WTC11 (cell line): ENCODE data around the gene ESRRG. TPM values are rescaled to one million over a fixed set of nuclear protein-coding genes. Genes with fewer than 3 reads are reported as not detected.

ENCODE experiments used
- ATAC-seq: fragments of 200-7000 bp; cut with Tn5 transposase; 2 replicates; pipeline ENCODE4 v1.10.0; 2021; ENCODE audit warnings: mild to moderate bottlenecking, moderate library complexity
- CTCF ChIA-PET: fragments of 300-600 bp; sonication (Branson Sonifier 250); formaldehyde crosslinking; loops from one replicate; lab custom pipeline; 2021; ENCODE audit warnings: antibody characterized with exemption; lab: Charles Lee
- POLR2A ChIA-PET: fragments of 350-600 bp; sonication (Branson Sonifier 250); formaldehyde crosslinking; loops from one replicate; lab custom pipeline; 2021; ENCODE audit warnings: antibody characterized with exemption; lab: Charles Lee
- DNase-seq: peaks from one replicate; pipeline ENCODE4 v3.0.0; 2021; ENCODE audit warnings: low spot score
- H3K27ac Mint-ChIP-seq: 2 replicates; pipeline ENCODE4 v1.8.0; 2021; ENCODE audit warnings: mixed read lengths
- H3K27me3 Mint-ChIP-seq: 2 replicates; pipeline ENCODE4 v1.8.0; 2021; ENCODE audit warnings: low read depth, mild to moderate bottlenecking, moderate library complexity, mixed read lengths
- H3K36me3 Mint-ChIP-seq: 2 replicates; pipeline ENCODE4 v1.8.0; 2021; ENCODE audit warnings: mixed read lengths
- H3K4me1 Mint-ChIP-seq: 2 replicates; pipeline ENCODE4 v1.8.0; 2022; ENCODE audit warnings: mixed read lengths
- H3K4me3 Mint-ChIP-seq: 2 replicates; pipeline ENCODE4 v1.8.0; 2021; ENCODE audit warnings: mild to moderate bottlenecking, moderate library complexity, mixed read lengths
- H3K9me3 Mint-ChIP-seq: 2 replicates; pipeline ENCODE4 v1.8.0; 2021; ENCODE audit warnings: mixed read lengths
- ELF4 ChIP-seq: sonication (generic); formaldehyde crosslinking; IDR thresholded peaks from 2 replicates; pipeline ENCODE4 v1.8.1; 2022; ENCODE audit warnings: low read depth, mild to moderate bottlenecking, moderate library complexity, missing genetic modification reagents
- ESRRA ChIP-seq: sonication (generic); formaldehyde crosslinking; IDR thresholded peaks from 2 replicates; pipeline ENCODE4 v1.8.1; 2022; ENCODE audit warnings: mild to moderate bottlenecking, missing genetic modification reagents, borderline replicate concordance
- FOXJ3 ChIP-seq: sonication (generic); formaldehyde crosslinking; IDR thresholded peaks from 2 replicates; pipeline ENCODE4 v1.9.0; 2021; ENCODE audit warnings: missing genetic modification reagents, mild to moderate bottlenecking, borderline replicate concordance
- JUN ChIP-seq: sonication (generic); formaldehyde crosslinking; IDR thresholded peaks from 2 replicates; pipeline ENCODE4 v1.8.0; 2023; ENCODE audit warnings: mild to moderate bottlenecking, missing genetic modification reagents
- MYBL2 ChIP-seq: sonication (generic); formaldehyde crosslinking; IDR thresholded peaks from 2 replicates; pipeline ENCODE4 v1.8.1; 2023; ENCODE audit warnings: mild to moderate bottlenecking, moderate library complexity, missing genetic modification reagents
- NFATC4 ChIP-seq: fragments of 250-450 bp; sonication (Bioruptor Pico); IDR thresholded peaks from 2 replicates; pipeline ENCODE4 v1.9.0; 2021; ENCODE audit warnings: mild to moderate bottlenecking
- TP53 ChIP-seq: sonication (generic); formaldehyde crosslinking; IDR thresholded peaks from 2 replicates; pipeline ENCODE4 v1.8.1; 2023; ENCODE audit warnings: mild to moderate bottlenecking, missing genetic modification reagents
- ZNF138 ChIP-seq: sonication (generic); formaldehyde crosslinking; conservative IDR thresholded peaks from 2 replicates; pipeline ENCODE4 v1.8.1; 2022; ENCODE audit warnings: mild to moderate bottlenecking, moderate library complexity, missing genetic modification reagents
- ZNF232 ChIP-seq: sonication (generic); formaldehyde crosslinking; IDR thresholded peaks from 2 replicates; pipeline ENCODE4 v1.8.0; 2022; ENCODE audit warnings: mild to moderate bottlenecking, missing genetic modification reagents
- ZNF263 ChIP-seq: sonication (generic); formaldehyde crosslinking; IDR thresholded peaks from 2 replicates; pipeline ENCODE4 v1.8.1; 2022; ENCODE audit warnings: low read depth, mild to moderate bottlenecking, moderate library complexity, missing genetic modification reagents
- ZNF317 ChIP-seq: sonication (generic); formaldehyde crosslinking; IDR thresholded peaks from 2 replicates; pipeline ENCODE4 v1.8.1; 2023; ENCODE audit warnings: low read depth, mild to moderate bottlenecking, moderate library complexity, missing genetic modification reagents, borderline replicate concordance
- ZNF416 ChIP-seq: fragments of 250-450 bp; sonication (Bioruptor Pico); IDR thresholded peaks from 2 replicates; pipeline ENCODE4 v1.9.0; 2021; ENCODE audit warnings: mild to moderate bottlenecking, inconsistent platforms
- total RNA-seq: library from RNA; stranded (reverse); gene quantifications from 3 replicates; pipeline ENCODE4 v1.2.3, GENCODE V29; 2021
- TF ChIP-seq, protein P1 (sequence below): sonication (generic); formaldehyde crosslinking; IDR thresholded peaks from 2 replicates; pipeline ENCODE4 v1.8.1; 2023; ENCODE audit warnings: mild to moderate bottlenecking, missing genetic modification reagents, borderline replicate concordance
- TF ChIP-seq, protein P2 (sequence below): sonication (generic); formaldehyde crosslinking; IDR thresholded peaks from 2 replicates; pipeline ENCODE4 v1.8.1; 2022; ENCODE audit warnings: low read depth, missing genetic modification reagents, borderline replicate concordance
- TF ChIP-seq, protein P3 (sequence below): sonication (generic); formaldehyde crosslinking; IDR thresholded peaks from 2 replicates; pipeline ENCODE4 v1.8.1; 2022; ENCODE audit warnings: low read depth, mild to moderate bottlenecking, moderate library complexity, missing genetic modification reagents, borderline replicate concordance
- TF ChIP-seq, protein P4 (sequence below): sonication (generic); formaldehyde crosslinking; IDR thresholded peaks from 2 replicates; pipeline ENCODE4 v1.8.0; 2023; ENCODE audit warnings: mild to moderate bottlenecking, missing genetic modification reagents
- TF ChIP-seq, protein P5 (sequence below): fragments of 250-450 bp; sonication (Bioruptor Pico); IDR thresholded peaks from 2 replicates; pipeline ENCODE4 v1.9.0; 2021; ENCODE audit warnings: mild to moderate bottlenecking, borderline replicate concordance
- TF ChIP-seq, protein P6 (sequence below): fragments of 250-450 bp; sonication (Bioruptor Pico); conservative IDR thresholded peaks from 2 replicates; pipeline ENCODE4 v1.9.0; 2021; ENCODE audit warnings: mild to moderate bottlenecking

ESRRG gene
- total RNA-seq, 1 experiment from 2014 or later = 2.3 TPM

DNA sequence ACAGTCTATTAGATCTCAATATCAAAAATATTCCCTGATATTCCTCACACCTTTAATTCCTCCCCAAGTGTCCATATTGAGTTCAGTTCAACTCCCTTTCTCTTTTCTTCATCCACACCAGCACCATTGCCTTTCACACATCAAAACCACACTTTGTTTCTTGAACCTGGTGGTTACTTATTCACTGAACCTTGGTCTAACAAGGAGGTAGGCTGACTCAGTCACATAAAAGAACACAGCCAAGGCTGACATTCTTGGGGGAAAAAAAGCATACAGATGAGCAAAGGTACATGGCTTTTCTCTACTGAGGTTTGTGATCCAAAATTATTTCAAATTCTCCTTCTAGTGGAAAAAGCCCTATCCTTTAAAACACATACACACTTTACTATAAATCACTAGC lies 168.3 kb downstream of the ESRRG start:
- Mint-ChIP-seq H3K4me1 (peaks cover 8% of the 10 kb centered on the region), H3K27ac (no peak overlapping the region; the same call in 1 of the 2 replicates), H3K36me3 (no peaks in the 10 kb centered on the region), H3K4me3 (no peak overlapping the region), H3K9me3 (no peaks in the 10 kb centered on the region), H3K27me3 (no peaks in the 10 kb centered on the region)
- CTCF ChIA-PET = interaction anchor here (1.5 kb wide), 1 partner anchor 334 kb away, joined by 3 read pairs; no protein-coding TSS in a partner anchor
- DNase-seq (no peak), ATAC-seq (no peak)
- POLR2A ChIA-PET = no interaction called here
- TF ChIP-seq, protein P1, sequence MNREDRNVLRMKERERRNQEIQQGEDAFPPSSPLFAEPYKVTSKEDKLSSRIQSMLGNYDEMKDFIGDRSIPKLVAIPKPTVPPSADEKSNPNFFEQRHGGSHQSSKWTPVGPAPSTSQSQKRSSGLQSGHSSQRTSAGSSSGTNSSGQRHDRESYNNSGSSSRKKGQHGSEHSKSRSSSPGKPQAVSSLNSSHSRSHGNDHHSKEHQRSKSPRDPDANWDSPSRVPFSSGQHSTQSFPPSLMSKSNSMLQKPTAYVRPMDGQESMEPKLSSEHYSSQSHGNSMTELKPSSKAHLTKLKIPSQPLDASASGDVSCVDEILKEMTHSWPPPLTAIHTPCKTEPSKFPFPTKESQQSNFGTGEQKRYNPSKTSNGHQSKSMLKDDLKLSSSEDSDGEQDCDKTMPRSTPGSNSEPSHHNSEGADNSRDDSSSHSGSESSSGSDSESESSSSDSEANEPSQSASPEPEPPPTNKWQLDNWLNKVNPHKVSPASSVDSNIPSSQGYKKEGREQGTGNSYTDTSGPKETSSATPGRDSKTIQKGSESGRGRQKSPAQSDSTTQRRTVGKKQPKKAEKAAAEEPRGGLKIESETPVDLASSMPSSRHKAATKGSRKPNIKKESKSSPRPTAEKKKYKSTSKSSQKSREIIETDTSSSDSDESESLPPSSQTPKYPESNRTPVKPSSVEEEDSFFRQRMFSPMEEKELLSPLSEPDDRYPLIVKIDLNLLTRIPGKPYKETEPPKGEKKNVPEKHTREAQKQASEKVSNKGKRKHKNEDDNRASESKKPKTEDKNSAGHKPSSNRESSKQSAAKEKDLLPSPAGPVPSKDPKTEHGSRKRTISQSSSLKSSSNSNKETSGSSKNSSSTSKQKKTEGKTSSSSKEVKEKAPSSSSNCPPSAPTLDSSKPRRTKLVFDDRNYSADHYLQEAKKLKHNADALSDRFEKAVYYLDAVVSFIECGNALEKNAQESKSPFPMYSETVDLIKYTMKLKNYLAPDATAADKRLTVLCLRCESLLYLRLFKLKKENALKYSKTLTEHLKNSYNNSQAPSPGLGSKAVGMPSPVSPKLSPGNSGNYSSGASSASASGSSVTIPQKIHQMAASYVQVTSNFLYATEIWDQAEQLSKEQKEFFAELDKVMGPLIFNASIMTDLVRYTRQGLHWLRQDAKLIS (CRISPR knock-in tag) = no peak
- TF ChIP-seq ELF4 (CRISPR knock-in tag) (no peak), JUN (CRISPR knock-in tag) (no peak), ESRRA (CRISPR knock-in tag) (no peak)
- TF ChIP-seq, protein P2, sequence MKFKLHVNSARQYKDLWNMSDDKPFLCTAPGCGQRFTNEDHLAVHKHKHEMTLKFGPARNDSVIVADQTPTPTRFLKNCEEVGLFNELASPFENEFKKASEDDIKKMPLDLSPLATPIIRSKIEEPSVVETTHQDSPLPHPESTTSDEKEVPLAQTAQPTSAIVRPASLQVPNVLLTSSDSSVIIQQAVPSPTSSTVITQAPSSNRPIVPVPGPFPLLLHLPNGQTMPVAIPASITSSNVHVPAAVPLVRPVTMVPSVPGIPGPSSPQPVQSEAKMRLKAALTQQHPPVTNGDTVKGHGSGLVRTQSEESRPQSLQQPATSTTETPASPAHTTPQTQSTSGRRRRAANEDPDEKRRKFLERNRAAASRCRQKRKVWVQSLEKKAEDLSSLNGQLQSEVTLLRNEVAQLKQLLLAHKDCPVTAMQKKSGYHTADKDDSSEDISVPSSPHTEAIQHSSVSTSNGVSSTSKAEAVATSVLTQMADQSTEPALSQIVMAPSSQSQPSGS = no peak

DNA sequence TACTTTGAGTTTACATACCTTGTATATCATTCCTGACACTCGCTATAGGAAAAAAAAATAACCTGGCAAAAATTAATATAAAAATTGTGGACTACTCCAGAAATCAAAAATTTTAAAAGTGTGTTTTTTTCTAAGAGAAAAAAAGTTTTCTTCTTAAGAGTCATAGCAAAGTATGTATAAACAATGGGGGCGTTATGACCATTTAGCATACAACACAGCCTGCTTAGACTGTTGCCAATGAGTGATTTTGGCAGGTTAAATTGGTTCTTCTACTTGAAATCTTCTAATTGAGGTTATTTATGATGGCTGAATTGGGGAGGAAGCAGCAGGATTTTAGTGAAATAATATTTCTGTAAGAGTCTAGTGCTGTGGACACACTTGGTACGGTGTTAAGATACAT lies 169.5 kb downstream of the ESRRG start:
- no peak for DNase-seq
- Mint-ChIP-seq H3K27me3 (no peaks in the 10 kb centered on the region), H3K4me1 (peaks cover 8% of the 10 kb centered on the region), H3K27ac (no peak overlapping the region), H3K36me3 (no peaks in the 10 kb centered on the region), H3K4me3 (no peak overlapping the region), H3K9me3 (no peaks in the 10 kb centered on the region)
- ChIA-PET CTCF (interaction anchor here (1.5 kb wide), 1 partner anchor 333 kb away, joined by 3 read pairs; no protein-coding TSS in a partner anchor), POLR2A (interaction anchor here (0.7 kb wide), 1 partner anchor 574 kb away, joined by 3 read pairs; no protein-coding TSS in a partner anchor)
- ATAC-seq = no peak
- TF ChIP-seq, protein P3, sequence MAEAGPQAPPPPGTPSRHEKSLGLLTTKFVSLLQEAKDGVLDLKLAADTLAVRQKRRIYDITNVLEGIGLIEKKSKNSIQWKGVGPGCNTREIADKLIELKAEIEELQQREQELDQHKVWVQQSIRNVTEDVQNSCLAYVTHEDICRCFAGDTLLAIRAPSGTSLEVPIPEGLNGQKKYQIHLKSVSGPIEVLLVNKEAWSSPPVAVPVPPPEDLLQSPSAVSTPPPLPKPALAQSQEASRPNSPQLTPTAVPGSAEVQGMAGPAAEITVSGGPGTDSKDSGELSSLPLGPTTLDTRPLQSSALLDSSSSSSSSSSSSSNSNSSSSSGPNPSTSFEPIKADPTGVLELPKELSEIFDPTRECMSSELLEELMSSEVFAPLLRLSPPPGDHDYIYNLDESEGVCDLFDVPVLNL (CRISPR knock-in tag) = no peak
- TF ChIP-seq ZNF317 (CRISPR knock-in tag) (no peak), ZNF232 (CRISPR knock-in tag) (no peak), ZNF138 (CRISPR knock-in tag) (no peak), FOXJ3 (CRISPR knock-in tag) (no peak), ZNF263 (CRISPR knock-in tag) (no peak), TP53 (CRISPR knock-in tag) (no peak), MYBL2 (no peak), NFATC4 (CRISPR knock-in tag) (no peak), ZNF416 (CRISPR knock-in tag) (no peak)
- TF ChIP-seq, protein P4, sequence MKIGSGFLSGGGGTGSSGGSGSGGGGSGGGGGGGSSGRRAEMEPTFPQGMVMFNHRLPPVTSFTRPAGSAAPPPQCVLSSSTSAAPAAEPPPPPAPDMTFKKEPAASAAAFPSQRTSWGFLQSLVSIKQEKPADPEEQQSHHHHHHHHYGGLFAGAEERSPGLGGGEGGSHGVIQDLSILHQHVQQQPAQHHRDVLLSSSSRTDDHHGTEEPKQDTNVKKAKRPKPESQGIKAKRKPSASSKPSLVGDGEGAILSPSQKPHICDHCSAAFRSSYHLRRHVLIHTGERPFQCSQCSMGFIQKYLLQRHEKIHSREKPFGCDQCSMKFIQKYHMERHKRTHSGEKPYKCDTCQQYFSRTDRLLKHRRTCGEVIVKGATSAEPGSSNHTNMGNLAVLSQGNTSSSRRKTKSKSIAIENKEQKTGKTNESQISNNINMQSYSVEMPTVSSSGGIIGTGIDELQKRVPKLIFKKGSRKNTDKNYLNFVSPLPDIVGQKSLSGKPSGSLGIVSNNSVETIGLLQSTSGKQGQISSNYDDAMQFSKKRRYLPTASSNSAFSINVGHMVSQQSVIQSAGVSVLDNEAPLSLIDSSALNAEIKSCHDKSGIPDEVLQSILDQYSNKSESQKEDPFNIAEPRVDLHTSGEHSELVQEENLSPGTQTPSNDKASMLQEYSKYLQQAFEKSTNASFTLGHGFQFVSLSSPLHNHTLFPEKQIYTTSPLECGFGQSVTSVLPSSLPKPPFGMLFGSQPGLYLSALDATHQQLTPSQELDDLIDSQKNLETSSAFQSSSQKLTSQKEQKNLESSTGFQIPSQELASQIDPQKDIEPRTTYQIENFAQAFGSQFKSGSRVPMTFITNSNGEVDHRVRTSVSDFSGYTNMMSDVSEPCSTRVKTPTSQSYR = no peak
- TF ChIP-seq, protein P5, sequence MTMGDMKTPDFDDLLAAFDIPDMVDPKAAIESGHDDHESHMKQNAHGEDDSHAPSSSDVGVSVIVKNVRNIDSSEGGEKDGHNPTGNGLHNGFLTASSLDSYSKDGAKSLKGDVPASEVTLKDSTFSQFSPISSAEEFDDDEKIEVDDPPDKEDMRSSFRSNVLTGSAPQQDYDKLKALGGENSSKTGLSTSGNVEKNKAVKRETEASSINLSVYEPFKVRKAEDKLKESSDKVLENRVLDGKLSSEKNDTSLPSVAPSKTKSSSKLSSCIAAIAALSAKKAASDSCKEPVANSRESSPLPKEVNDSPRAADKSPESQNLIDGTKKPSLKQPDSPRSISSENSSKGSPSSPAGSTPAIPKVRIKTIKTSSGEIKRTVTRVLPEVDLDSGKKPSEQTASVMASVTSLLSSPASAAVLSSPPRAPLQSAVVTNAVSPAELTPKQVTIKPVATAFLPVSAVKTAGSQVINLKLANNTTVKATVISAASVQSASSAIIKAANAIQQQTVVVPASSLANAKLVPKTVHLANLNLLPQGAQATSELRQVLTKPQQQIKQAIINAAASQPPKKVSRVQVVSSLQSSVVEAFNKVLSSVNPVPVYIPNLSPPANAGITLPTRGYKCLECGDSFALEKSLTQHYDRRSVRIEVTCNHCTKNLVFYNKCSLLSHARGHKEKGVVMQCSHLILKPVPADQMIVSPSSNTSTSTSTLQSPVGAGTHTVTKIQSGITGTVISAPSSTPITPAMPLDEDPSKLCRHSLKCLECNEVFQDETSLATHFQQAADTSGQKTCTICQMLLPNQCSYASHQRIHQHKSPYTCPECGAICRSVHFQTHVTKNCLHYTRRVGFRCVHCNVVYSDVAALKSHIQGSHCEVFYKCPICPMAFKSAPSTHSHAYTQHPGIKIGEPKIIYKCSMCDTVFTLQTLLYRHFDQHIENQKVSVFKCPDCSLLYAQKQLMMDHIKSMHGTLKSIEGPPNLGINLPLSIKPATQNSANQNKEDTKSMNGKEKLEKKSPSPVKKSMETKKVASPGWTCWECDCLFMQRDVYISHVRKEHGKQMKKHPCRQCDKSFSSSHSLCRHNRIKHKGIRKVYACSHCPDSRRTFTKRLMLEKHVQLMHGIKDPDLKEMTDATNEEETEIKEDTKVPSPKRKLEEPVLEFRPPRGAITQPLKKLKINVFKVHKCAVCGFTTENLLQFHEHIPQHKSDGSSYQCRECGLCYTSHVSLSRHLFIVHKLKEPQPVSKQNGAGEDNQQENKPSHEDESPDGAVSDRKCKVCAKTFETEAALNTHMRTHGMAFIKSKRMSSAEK (CRISPR knock-in tag) = no peak
- TF ChIP-seq, protein P6, sequence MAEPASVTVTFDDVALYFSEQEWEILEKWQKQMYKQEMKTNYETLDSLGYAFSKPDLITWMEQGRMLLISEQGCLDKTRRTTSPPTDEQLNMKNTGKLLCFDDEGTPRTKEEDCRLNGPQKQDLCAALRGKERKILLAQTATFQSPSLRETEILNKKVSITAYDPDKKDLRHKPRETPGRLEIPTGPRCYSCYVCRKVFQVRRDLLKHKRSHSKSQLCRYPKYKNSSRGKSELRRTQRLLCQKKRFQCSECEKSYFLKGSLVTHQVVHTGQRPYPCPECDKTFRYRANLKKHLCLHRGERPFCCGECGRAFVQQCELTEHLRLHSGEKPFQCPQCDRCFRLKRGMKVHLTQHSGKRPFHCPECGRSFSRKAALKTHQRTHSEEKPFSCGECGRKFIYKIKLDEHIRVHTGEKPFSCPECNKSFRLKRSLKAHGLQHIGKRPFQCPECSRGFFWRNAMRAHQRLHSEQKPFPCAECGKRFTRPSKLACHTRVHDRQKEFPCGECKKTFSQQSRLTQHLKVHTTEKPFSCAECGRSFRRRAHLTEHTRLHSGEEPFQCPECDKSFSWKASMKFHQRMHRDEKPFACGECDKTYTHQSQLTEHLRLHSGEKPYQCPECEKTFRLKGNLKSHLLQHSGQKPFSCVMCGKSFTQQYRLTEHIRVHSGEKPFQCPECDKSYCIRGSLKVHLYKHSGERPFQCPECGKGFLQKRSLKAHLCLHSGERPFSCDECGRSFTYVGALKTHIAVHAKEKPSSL (CRISPR knock-in tag) = no peak
